Neutrophil (primary cell): ENCODE measurements around the gene CAPN1.

ENCODE experiments used
- H3K27ac ChIP-seq: fragments of 200-600 bp; sonication (generic); 2 replicates; pipeline ENCODE4 v1.5.1; 2016; ENCODE audit warnings: mild to moderate bottlenecking, moderate library complexity
- H3K27me3 ChIP-seq: fragments of 200-600 bp; sonication (generic); 2 replicates; pipeline ENCODE4 v1.6.0; 2016; ENCODE audit warnings: mild to moderate bottlenecking
- H3K36me3 ChIP-seq: fragments of 200-600 bp; sonication (generic); 2 replicates; pipeline ENCODE4 v1.5.1; 2017
- H3K4me1 ChIP-seq, 2 experiments: fragments of 200-600 bp in 1 of 2; sonication (generic) in 1 of 2; 1 replicate in 1 of 2; 2 replicates in 1 of 2; pipeline versions ENCODE4 v1.5.1 to v1.6.1; 2013 to 2016; ENCODE audit warnings: low read depth in 1 of 2, low read length in 1 of 2, mild to moderate bottlenecking in 1 of 2, moderate library complexity in 1 of 2; ENCODE audit not compliant: control insufficient read depth in 1 of 2, insufficient read depth in 1 of 2
- H3K4me3 ChIP-seq, 2 experiments: fragments of 200-600 bp in 1 of 2; sonication (generic) in 1 of 2; 1 replicate in 1 of 2; 2 replicates in 1 of 2; pipeline ENCODE4 v1.5.1; 2013 to 2016; ENCODE audit warnings: low read depth in 1 of 2, low read length in 1 of 2, mild to moderate bottlenecking in 1 of 2, moderate library complexity in 1 of 2
- H3K9me3 ChIP-seq: fragments of 200-600 bp; sonication (generic); 2 replicates; pipeline ENCODE4 v1.5.1; 2016
- TF ChIP-seq, protein P1 (sequence below): fragments of 200-600 bp; sonication (generic); IDR thresholded peaks from 2 replicates; pipeline ENCODE4 v1.5.1; 2016; ENCODE audit warnings: antibody characterized with exemption

The CAPN1 gene

DNA sequence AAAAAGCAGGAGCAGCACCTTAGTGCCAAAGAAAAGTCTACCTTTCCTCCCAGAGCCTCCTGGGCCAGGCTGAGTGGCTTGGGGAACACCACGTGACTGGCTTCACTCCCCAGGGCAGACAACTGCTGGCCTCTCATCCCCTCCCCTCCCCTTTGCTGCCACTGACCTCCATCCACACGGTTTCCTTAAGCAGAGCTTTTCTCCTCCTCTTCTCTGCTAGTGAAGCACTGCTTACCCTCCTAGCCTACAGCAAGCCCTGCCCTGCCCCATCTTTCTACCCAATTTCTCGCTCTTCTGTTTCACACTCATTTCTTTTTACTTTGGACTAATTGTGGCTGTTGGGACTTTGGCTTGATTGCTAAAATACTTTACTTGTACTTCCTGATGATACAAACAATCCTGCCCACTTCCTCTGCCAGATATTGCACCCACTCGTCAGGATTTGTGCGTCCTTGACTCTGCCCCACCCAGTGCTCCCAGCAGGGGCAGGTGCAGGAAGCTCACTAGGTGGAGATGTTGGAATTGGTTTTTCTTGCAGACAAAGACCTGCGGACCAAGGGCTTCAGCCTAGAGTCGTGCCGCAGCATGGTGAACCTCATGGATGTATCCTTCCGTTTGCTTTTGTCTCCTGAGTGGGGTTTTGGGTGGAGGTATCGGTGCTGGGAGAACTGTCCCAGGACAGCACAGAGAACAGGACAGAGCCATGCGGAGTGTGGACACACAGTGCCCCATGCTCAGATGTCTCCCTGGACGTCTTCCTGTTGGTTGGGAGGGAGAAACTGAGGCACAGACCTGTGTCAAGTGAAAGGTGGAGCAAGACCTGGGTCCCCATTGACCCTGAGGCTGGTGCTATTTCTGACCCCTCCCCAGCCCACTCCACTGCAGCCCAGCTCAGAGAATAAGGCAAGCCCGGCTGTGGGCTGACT lies 27.3 kb downstream of the CAPN1 start:
- H3K4me3 ChIP-seq, result no peak overlapping the region
- H3K27me3 ChIP-seq, result no peaks in the 10 kb centered on the region
- H3K4me1 ChIP-seq, result peaks cover 37 to 44% of the 10 kb centered on the region in 2 experiments
- no peaks in the 10 kb centered on the region for H3K9me3 ChIP-seq
- peaks cover 84% of the 10 kb centered on the region for H3K36me3 ChIP-seq
- peak overlapping the region; percentile 59 for H3K27ac ChIP-seq
- TF ChIP-seq, protein P1, sequence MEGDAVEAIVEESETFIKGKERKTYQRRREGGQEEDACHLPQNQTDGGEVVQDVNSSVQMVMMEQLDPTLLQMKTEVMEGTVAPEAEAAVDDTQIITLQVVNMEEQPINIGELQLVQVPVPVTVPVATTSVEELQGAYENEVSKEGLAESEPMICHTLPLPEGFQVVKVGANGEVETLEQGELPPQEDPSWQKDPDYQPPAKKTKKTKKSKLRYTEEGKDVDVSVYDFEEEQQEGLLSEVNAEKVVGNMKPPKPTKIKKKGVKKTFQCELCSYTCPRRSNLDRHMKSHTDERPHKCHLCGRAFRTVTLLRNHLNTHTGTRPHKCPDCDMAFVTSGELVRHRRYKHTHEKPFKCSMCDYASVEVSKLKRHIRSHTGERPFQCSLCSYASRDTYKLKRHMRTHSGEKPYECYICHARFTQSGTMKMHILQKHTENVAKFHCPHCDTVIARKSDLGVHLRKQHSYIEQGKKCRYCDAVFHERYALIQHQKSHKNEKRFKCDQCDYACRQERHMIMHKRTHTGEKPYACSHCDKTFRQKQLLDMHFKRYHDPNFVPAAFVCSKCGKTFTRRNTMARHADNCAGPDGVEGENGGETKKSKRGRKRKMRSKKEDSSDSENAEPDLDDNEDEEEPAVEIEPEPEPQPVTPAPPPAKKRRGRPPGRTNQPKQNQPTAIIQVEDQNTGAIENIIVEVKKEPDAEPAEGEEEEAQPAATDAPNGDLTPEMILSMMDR, result no peak

DNA sequence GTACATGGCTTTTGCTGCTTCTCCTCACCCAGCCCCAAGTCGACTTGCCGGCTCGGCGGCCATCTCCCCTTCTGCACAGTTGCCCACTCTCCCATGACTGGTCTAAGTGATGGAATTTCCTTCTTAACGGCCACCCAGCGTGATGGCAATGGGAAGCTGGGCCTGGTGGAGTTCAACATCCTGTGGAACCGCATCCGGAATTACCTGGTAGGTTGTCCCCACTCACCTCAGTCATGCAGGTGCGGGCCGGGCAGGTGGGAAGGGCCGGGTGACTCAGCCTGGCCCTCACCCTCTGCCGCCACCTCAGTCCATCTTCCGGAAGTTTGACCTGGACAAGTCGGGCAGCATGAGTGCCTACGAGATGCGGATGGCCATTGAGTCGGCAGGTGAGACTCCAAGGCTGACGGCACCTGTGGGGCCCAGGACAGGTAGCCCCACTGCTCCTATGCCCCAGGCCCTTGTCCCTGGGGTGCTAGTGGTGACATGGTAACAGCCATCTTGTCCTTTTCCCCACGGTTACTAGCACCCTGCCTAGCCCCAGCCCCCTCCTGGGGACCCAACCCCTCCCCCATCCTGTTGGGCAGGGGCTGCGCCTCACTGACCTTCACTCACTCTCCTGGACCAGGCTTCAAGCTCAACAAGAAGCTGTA lies 28.1 kb downstream of the CAPN1 start:
- Histone ChIP-seq H3K27me3 (no peaks in the 10 kb centered on the region), H3K4me1 (peaks cover 45 to 52% of the 10 kb centered on the region in 2 experiments), H3K27ac (no peak overlapping the region), H3K9me3 (no peaks in the 10 kb centered on the region), H3K36me3 (peaks cover 76% of the 10 kb centered on the region), H3K4me3 (no peak overlapping the region)
- TF ChIP-seq, protein P1, result no peak

- H3K9me3 ChIP-seq, result no peaks in the 10 kb centered on the region
- peaks cover 49 to 56% of the 10 kb centered on the region in 2 experiments for H3K4me1 ChIP-seq
- no peak overlapping the region for H3K4me3 ChIP-seq
- H3K27me3 ChIP-seq, result no peaks in the 10 kb centered on the region
- TF ChIP-seq, protein P1, result no peak
- H3K36me3 ChIP-seq, result peaks cover 71% of the 10 kb centered on the region
- no peak overlapping the region for H3K27ac ChIP-seq
Measured at GRCh38 chr11:65210361-65210731, 28.6 kb downstream of the CAPN1 start.

DNA sequence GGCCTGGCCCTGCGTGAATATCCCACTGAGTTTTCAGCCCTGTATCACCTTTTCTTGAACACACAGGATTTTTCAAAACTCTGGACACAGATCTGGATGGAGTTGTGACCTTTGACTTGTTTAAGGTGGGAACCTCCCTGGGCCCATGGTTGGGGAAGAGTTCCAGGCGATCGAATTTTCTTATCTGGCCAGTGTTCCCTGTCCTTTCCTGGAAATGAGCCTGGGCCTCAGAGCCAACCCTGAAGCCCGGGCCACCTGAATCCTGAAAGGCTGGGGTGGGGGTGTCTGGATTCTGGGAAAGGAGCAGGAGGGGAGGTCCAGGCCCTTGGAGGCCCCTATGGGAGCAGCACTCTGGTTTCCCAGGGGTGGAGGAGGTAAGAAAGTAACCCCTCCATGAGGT lies 29.0 kb downstream of the CAPN1 start:
- Histone ChIP-seq H3K4me1 (peaks cover 53 to 60% of the 10 kb centered on the region in 2 experiments), H3K4me3 (no peak overlapping the region), H3K9me3 (no peaks in the 10 kb centered on the region), H3K27me3 (no peaks in the 10 kb centered on the region), H3K36me3 (peaks cover 67% of the 10 kb centered on the region), H3K27ac (no peak overlapping the region)
- TF ChIP-seq, protein P1, result no peak

DNA sequence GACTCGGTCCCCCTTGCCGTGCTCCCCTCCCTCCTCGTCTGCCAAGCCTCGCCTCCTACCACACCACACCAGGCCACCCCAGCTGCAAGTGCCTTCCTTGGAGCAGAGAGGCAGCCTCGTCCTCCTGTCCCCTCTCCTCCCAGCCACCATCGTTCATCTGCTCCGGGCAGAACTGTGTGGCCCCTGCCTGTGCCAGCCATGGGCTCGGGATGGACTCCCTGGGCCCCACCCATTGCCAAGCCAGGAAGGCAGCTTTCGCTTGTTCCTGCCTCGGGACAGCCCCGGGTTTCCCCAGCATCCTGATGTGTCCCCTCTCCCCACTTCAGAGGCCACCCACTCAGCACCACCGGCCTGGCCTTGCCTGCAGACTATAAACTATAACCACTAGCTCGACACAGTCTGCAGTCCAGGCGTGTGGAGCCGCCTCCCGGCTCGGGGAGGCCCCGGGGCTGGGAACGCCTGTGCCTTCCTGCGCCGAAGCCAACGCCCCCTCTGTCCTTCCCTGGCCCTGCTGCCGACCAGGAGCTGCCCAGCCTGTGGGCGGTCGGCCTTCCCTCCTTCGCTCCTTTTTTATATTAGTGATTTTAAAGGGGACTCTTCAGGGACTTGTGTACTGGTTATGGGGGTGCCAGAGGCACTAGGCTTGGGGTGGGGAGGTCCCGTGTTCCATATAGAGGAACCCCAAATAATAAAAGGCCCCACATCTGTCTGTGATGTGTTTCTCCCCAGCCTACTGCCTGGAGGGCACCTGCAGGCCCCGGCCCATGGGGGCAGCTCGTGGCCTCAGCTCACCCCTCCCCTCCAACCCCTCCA lies 29.8 kb downstream of the CAPN1 start:
- Histone ChIP-seq H3K4me1 (peaks cover 56 to 61% of the 10 kb centered on the region in 2 experiments), H3K27me3 (no peaks in the 10 kb centered on the region), H3K36me3 (peaks cover 60% of the 10 kb centered on the region), H3K4me3 (no peak overlapping the region), H3K9me3 (no peaks in the 10 kb centered on the region), H3K27ac (no peak overlapping the region)
- TF ChIP-seq, protein P1, result no peak
